ENCODE measurements around the gene SSTR3. TPM values are rescaled to one million over a fixed set of nuclear protein-coding genes. Genes with fewer than 3 reads are reported as not detected.

SSTR3 gene
- total and polyA plus RNA-seq, 8 donors = 0.04 to 0.26 (median 0.09) TPM; not detected in 2

GRCh38 chr22:37186228-37186996, 25.9 kb downstream of the SSTR3 start:
- DNase-seq = peak in 2 of 4 donors; percentile 26 to 46
- TF ChIP-seq CTCF (IDR thresholded peaks at IDR 0.05) = no peak
- H3K4me1 ChIP-seq = peaks cover 21 to 42% of the 10 kb centered on the region in 2 donors
- peak overlapping the region in 1 of 2 donors; percentile 35 for H3K4me3 ChIP-seq
- no peaks in the 10 kb centered on the region for H3K27me3 ChIP-seq
- H3K9me3 ChIP-seq = no peaks in the 10 kb centered on the region
- ATAC-seq = peak; percentile 15
- peak overlapping the region; percentile 81 to 83 for H3K27ac ChIP-seq
- intact Hi-C loops (cut with DNase I) = no loop called here
- no peaks in the 10 kb centered on the region for H3K36me3 ChIP-seq

GRCh38 chr22:37185646-37186227, 26.5 kb downstream of the SSTR3 start:
- intact Hi-C loops (cut with DNase I) = no loop called here
- Histone ChIP-seq H3K4me3 (no peak overlapping the region), H3K27me3 (no peaks in the 10 kb centered on the region), H3K27ac (no peak overlapping the region), H3K36me3 (no peaks in the 10 kb centered on the region), H3K4me1 (peaks cover 21 to 42% of the 10 kb centered on the region in 2 donors), H3K9me3 (no peaks in the 10 kb centered on the region)
- TF ChIP-seq CTCF (IDR thresholded peaks at IDR 0.05) = no peak
- DNase-seq (peak in 1 of 4 donors; percentile 24), ATAC-seq (no peak)

- H3K27ac ChIP-seq = no peak overlapping the region
- TF ChIP-seq CTCF (IDR thresholded peaks at IDR 0.05) = no peak
- H3K27me3 ChIP-seq = no peaks in the 10 kb centered on the region
- peak in 1 of 4 donors; percentile 69 for DNase-seq
- no peaks in the 10 kb centered on the region for H3K9me3 ChIP-seq
- peaks cover 21 to 49% of the 10 kb centered on the region in 2 donors for H3K4me1 ChIP-seq
- no peak overlapping the region for H3K4me3 ChIP-seq
- ATAC-seq = no peak
- intact Hi-C loops (cut with DNase I) = no loop called here
- H3K36me3 ChIP-seq = no peaks in the 10 kb centered on the region
Measured at GRCh38 chr22:37184816-37185541, 27.3 kb downstream of the SSTR3 start.

GRCh38 chr22:37184380-37184755, 27.9 kb downstream of the SSTR3 start:
- Histone ChIP-seq H3K27me3 (no peaks in the 10 kb centered on the region), H3K9me3 (no peaks in the 10 kb centered on the region), H3K4me3 (no peak overlapping the region), H3K36me3 (no peaks in the 10 kb centered on the region), H3K4me1 (peaks cover 21 to 47% of the 10 kb centered on the region in 2 donors), H3K27ac (no peak overlapping the region)
- ATAC-seq = no peak
- no peak for TF ChIP-seq CTCF (IDR thresholded peaks at IDR 0.05)
- intact Hi-C loops (cut with DNase I) = no loop called here
- DNase-seq = peak in 1 of 4 donors; percentile 38
